ENCODE results near the gene TRAPPC3L. TPM values are rescaled to one million over a fixed set of nuclear protein-coding genes. Genes with fewer than 3 reads are reported as not detected.

TRAPPC3L gene
- total RNA-seq, 1 experiment from 2014 or later, result not detected

DNA sequence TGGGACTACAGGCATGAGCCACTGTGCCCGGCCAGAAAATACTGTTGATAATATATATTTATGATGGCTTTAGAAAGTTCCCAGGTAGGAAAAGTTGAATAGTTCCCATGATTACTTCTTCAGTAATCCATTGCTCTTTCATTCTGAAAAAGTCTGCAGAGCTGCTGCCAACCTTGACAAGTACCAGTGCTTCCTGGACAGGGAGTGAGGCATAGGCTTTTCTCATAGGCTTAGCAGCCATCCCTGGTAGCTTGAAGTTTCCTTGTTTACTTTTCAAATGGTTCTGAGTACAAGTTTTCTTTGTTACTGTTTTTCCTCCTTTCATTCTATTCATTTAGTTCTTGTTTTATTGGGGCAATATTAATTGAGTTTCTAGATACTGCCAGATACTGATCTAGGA, 33.7 kb upstream of the TRAPPC3L start:
- Histone ChIP-seq H4K20me1 (ENCODE audit: control insufficient read depth, insufficient read depth, insufficient read length) (no peaks in the 10 kb centered on the region), H2BK5ac (ENCODE audit: insufficient read length, low read length) (no peak overlapping the region), H3K4ac (ENCODE audit: low read depth, low read length) (no peak overlapping the region), H3K4me1 (ENCODE audit: insufficient read depth, low read length) (no peaks in the 10 kb centered on the region), H2AK5ac (ENCODE audit: insufficient read length, low read length) (no peak overlapping the region), H3T11ph (ENCODE audit: low read length) (no peak overlapping the region), H3K79me1 (ENCODE audit: insufficient read depth, low read depth, low read length, poor library complexity, severe bottlenecking) (no peaks in the 10 kb centered on the region), H3K23me2 (ENCODE audit: insufficient read length, low read depth, low read length, poor library complexity, severe bottlenecking) (no peaks in the 10 kb centered on the region), H4K8ac (replicated peaks; ENCODE audit: insufficient read length, low read depth, low read length) (no peak overlapping the region), H3K79me2 (ENCODE audit: insufficient read depth, low read length) (peaks cover 4% of the 10 kb centered on the region; the same call in 1 of the 2 replicates), H4K91ac (ENCODE audit: insufficient read length, low read depth, low read length) (no peak overlapping the region), H2AFZ (ENCODE audit: low read length) (no peak overlapping the region), H4K5ac (ENCODE audit: insufficient read length, low read depth, low read length) (no peak overlapping the region), H3K56ac (ENCODE audit: insufficient read length, low read depth, low read length) (no peak overlapping the region), H3K27me3 (ENCODE audit: insufficient read depth, low read length) (no peaks in the 10 kb centered on the region), H2BK12ac (ENCODE audit: insufficient read length, low read depth, low read length) (no peak overlapping the region), H2BK15ac (ENCODE audit: low read depth, low read length) (no peak overlapping the region), H3K23ac (ENCODE audit: insufficient read length, low read depth, low read length) (no peak overlapping the region), H3K27ac (ENCODE audit: insufficient read length, low read depth, low read length) (no peak overlapping the region), H3K14ac (ENCODE audit: insufficient read depth, low read length) (no peak overlapping the region), H2BK20ac (ENCODE audit: low read depth, low read length, poor library complexity, severe bottlenecking) (no peak overlapping the region), H2BK120ac (ENCODE audit: low read depth, low read length, poor library complexity, severe bottlenecking) (no peak overlapping the region), H3K9ac (ENCODE audit: extremely low read depth, insufficient read length, low read length) (no peak overlapping the region), H3K4me2 (ENCODE audit: insufficient read depth, insufficient read length, low read length) (no peak overlapping the region), H3K9me3 (ENCODE audit: control insufficient read depth, low read depth, low read length) (no peaks in the 10 kb centered on the region), H3K18ac (ENCODE audit: insufficient read length, low read depth, low read length) (no peak overlapping the region)
- Mint-ChIP-seq H3K36me3 (ENCODE audit: insufficient read depth in 1 of 3, low read depth in 3 of 3) (peaks cover 0 to 32% (median 0%) of the 10 kb centered on the region in 3 experiments; a peak in 3 of 7 replicates), H3K4me1 (no peaks in the 10 kb centered on the region), H3K27ac (no peak overlapping the region), H3K27me3 (ENCODE audit: low read depth) (no peaks in the 10 kb centered on the region), H3K9me3 (no peaks in the 10 kb centered on the region), H3K4me3 (no peak overlapping the region)
- TF ChIP-seq, protein P1, sequence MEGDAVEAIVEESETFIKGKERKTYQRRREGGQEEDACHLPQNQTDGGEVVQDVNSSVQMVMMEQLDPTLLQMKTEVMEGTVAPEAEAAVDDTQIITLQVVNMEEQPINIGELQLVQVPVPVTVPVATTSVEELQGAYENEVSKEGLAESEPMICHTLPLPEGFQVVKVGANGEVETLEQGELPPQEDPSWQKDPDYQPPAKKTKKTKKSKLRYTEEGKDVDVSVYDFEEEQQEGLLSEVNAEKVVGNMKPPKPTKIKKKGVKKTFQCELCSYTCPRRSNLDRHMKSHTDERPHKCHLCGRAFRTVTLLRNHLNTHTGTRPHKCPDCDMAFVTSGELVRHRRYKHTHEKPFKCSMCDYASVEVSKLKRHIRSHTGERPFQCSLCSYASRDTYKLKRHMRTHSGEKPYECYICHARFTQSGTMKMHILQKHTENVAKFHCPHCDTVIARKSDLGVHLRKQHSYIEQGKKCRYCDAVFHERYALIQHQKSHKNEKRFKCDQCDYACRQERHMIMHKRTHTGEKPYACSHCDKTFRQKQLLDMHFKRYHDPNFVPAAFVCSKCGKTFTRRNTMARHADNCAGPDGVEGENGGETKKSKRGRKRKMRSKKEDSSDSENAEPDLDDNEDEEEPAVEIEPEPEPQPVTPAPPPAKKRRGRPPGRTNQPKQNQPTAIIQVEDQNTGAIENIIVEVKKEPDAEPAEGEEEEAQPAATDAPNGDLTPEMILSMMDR (conservative IDR thresholded peaks at IDR 0.05), result no peak
- no peak for DNase-seq
- no CpG with 5 or more reads among the region's 1 CpG for WGBS (ENCODE audit: extremely low coverage, insufficient read length, low lambda C conversion rate)

Data from H9 (cell line).